Mesenchymal stem cell (in vitro differentiated cells and primary cell): ENCODE data around the gene ZNF333.

ENCODE experiments used
- DNase-seq: peaks from one replicate; pipeline ENCODE4 v3.0.0-alpha.2; 2013
- H2AFZ ChIP-seq: one replicate; pipeline ENCODE4 v1.6.1; 2013; ENCODE audit warnings: low read depth, mild to moderate bottlenecking, control low read depth, inconsistent platforms, low read length, moderate library complexity
- H2AK5ac ChIP-seq: 2 replicates; pipeline ENCODE4 v1.6.1; 2013; ENCODE audit warnings: low read length, moderate library complexity, mild to moderate bottlenecking, inconsistent platforms; ENCODE audit not compliant: severe bottlenecking
- H2BK120ac ChIP-seq: one replicate; pipeline ENCODE4 v1.6.1; 2013; ENCODE audit warnings: low read depth, mild to moderate bottlenecking, inconsistent platforms, low read length, moderate library complexity
- H2BK12ac ChIP-seq, 2 experiments: one replicate each; pipeline ENCODE4 v1.6.1; 2013; ENCODE audit warnings: inconsistent platforms in 2 of 2, low read length in 2 of 2, mild to moderate bottlenecking in 2 of 2, moderate library complexity in 2 of 2, control low read depth in 1 of 2
- H2BK15ac ChIP-seq: one replicate; pipeline ENCODE4 v1.6.1; 2013; ENCODE audit warnings: mild to moderate bottlenecking, low read depth, inconsistent platforms; ENCODE audit not compliant: poor library complexity, severe bottlenecking
- H2BK5ac ChIP-seq: 2 replicates; pipeline ENCODE4 v1.6.1; 2013; ENCODE audit warnings: low read depth, mild to moderate bottlenecking, low read length, control low read depth, inconsistent platforms; ENCODE audit not compliant: poor library complexity, severe bottlenecking
- H3K14ac ChIP-seq, 2 experiments: one replicate each; pipeline ENCODE4 v1.6.1; 2013; ENCODE audit warnings: inconsistent platforms in 2 of 2, low read length in 2 of 2, control low read depth in 1 of 2, mild to moderate bottlenecking in 1 of 2, moderate library complexity in 1 of 2
- H3K18ac ChIP-seq, 2 experiments: one replicate each; pipeline ENCODE4 v1.6.1; 2013; ENCODE audit warnings: inconsistent platforms in 2 of 2, low read length in 2 of 2, control low read depth in 1 of 2, low read depth in 1 of 2, mild to moderate bottlenecking in 1 of 2
- H3K23ac ChIP-seq, 2 experiments: one replicate each; pipeline ENCODE4 v1.6.1; 2013; ENCODE audit warnings: inconsistent platforms in 2 of 2, low read length in 2 of 2, mild to moderate bottlenecking in 2 of 2, moderate library complexity in 2 of 2, control low read depth in 1 of 2
- H3K27ac ChIP-seq: 2 replicates; pipeline ENCODE4 v1.5.1; 2013; ENCODE audit warnings: mild to moderate bottlenecking, moderate library complexity, low read length, control low read depth, inconsistent platforms; ENCODE audit not compliant: poor library complexity, severe bottlenecking
- H3K27me3 ChIP-seq, 2 experiments: 2 replicates each; pipeline versions ENCODE4 v1.6.1 to v1.7.0; 2013; ENCODE audit warnings: low read length in 2 of 2, mild to moderate bottlenecking in 2 of 2, moderate library complexity in 2 of 2, control low read depth in 1 of 2, inconsistent platforms in 1 of 2; ENCODE audit not compliant: control insufficient read depth in 1 of 2, insufficient read depth in 1 of 2
- H3K36me3 ChIP-seq, 2 experiments: 2 replicates each; pipeline versions ENCODE4 v1.6.1 to v1.7.0; 2013; ENCODE audit warnings: low read length in 2 of 2, control low read depth in 1 of 2, inconsistent platforms in 1 of 2, low read depth in 1 of 2, mild to moderate bottlenecking in 1 of 2; ENCODE audit not compliant: insufficient read depth in 2 of 2, control insufficient read depth in 1 of 2
- H3K4ac ChIP-seq, 2 experiments: one replicate each; pipeline ENCODE4 v1.6.1; 2013; ENCODE audit warnings: inconsistent platforms in 2 of 2, low read length in 2 of 2, mild to moderate bottlenecking in 2 of 2, moderate library complexity in 2 of 2, control low read depth in 1 of 2, low read depth in 1 of 2
- H3K4me1 ChIP-seq: 2 replicates; pipeline ENCODE4 v1.6.1; 2013; ENCODE audit warnings: low read depth, low read length, control low read depth; ENCODE audit not compliant: control insufficient read depth, insufficient read depth
- H3K4me2 ChIP-seq: 2 replicates; pipeline ENCODE4 v1.6.1; 2013; ENCODE audit warnings: low read length, mild to moderate bottlenecking, inconsistent platforms; ENCODE audit not compliant: poor library complexity, severe bottlenecking
- H3K4me3 ChIP-seq, 2 experiments: 2 replicates each; pipeline versions ENCODE4 v1.5.1 to v1.7.0; 2013; ENCODE audit warnings: low read length in 2 of 2, mild to moderate bottlenecking in 2 of 2, control low read depth in 1 of 2, low read depth in 1 of 2; ENCODE audit not compliant: insufficient read depth in 1 of 2
- H3K79me1 ChIP-seq: replicated peaks from 2 replicates; pipeline ENCODE4 v1.6.1; 2013; ENCODE audit warnings: mild to moderate bottlenecking, control low read depth, low read length, inconsistent platforms; ENCODE audit not compliant: poor library complexity, severe bottlenecking
- H3K9ac ChIP-seq: 2 replicates; pipeline ENCODE4 v1.7.0; 2013; ENCODE audit warnings: mild to moderate bottlenecking, low read length, moderate library complexity
- H3K9me3 ChIP-seq: 2 replicates; pipeline ENCODE4 v1.7.0; 2013; ENCODE audit warnings: mild to moderate bottlenecking, low read length; ENCODE audit not compliant: control insufficient read depth
- H4K8ac ChIP-seq: one replicate; pipeline ENCODE4 v1.6.1; 2013; ENCODE audit warnings: inconsistent platforms, mild to moderate bottlenecking, low read length, moderate library complexity
- H4K91ac ChIP-seq: one replicate; pipeline ENCODE4 v1.6.1; 2013; ENCODE audit warnings: mild to moderate bottlenecking, low read length, inconsistent platforms
- WGBS: methylation state at CpG from one replicate; pipeline ENCODE4 v1.1.7; 2013; ENCODE audit warnings: mixed read lengths; 5-methylcytosine and 5-hydroxymethylcytosine counted together

ZNF333 gene

DNA sequence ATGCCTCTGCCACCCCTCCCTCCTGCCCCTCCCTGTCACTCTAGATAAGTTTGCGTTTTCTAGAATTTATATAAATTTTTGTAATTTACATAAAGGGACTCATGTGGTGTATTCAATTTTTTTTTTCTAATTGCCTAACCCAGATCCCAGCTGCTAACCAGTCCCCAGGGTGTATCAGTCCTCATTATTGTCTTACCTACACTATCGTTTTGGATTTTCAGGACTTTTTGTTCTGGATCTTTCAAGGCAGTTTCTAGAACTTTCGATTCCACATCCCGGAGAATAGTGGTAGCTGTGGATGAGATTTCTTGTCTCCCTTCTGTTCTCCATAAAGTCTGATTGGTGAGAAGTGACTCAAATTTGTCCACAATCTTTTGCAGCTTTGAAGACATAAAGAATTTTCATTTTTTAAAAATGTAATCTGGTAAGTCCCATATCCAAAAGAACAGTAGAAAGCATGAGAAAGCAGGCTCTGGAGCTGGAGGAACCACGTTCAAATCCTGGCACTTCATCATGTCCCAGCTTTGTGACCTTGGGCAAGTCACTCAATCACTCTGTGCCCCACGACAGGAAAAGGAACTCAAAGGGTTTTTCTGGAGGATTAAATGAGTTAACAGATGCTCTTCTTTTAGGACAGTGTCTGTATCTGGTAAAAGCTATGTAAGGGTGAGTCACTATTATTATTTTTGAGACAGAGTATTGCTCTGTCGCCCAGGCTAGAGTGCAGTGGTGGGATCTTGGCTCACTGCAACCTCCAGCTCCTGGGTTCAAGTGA lies 34.9 kb upstream of the ZNF333 start:
- H2AK5ac ChIP-seq, result no peak overlapping the region
- H3K27me3 ChIP-seq, result no peaks in the 10 kb centered on the region
- H2AFZ ChIP-seq, result no peak overlapping the region
- H2BK5ac ChIP-seq, result no peak overlapping the region
- H3K18ac ChIP-seq, result no peak overlapping the region
- H3K4ac ChIP-seq, result no peak overlapping the region
- no peak overlapping the region for H3K4me2 ChIP-seq
- H2BK120ac ChIP-seq, result no peak overlapping the region
- no peaks in the 10 kb centered on the region for H3K9me3 ChIP-seq
- H3K4me3 ChIP-seq, result no peak overlapping the region
- no peak overlapping the region for H2BK15ac ChIP-seq
- no peak for DNase-seq
- H4K91ac ChIP-seq, result no peak overlapping the region
- no peak overlapping the region for H3K23ac ChIP-seq
- no peak overlapping the region for H3K27ac ChIP-seq
- H3K4me1 ChIP-seq, result no peaks in the 10 kb centered on the region
- no peak overlapping the region for H2BK12ac ChIP-seq
- H3K36me3 ChIP-seq, result no peaks in the 10 kb centered on the region
- 55% methylated on average over 6 of the region's 7 CpGs for WGBS
- no peak overlapping the region for H4K8ac ChIP-seq
- H3K14ac ChIP-seq, result no peak overlapping the region
- H3K9ac ChIP-seq, result no peak overlapping the region
- H3K79me1 ChIP-seq, result no peaks in the 10 kb centered on the region

DNA sequence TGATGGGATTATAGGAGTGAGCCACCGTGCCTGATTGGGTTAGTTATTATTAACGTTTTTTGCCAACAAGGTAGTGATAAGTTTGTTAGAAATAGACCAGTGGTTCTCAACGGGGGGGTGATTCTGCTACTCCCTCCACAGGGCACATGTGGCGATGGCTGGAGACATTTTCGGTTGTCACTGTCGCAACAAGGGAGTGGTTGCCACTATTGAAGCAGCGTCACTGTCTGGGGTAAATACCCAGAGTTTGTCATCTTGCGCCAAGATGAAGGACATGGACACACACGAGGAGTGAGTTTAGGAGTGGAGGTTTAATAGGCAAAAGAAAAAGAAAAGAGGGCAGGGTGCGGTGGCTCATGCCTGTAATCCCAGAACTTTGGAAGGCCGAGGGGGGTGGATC lies 34.1 kb upstream of the ZNF333 start:
- H3K36me3 ChIP-seq, result no peaks in the 10 kb centered on the region
- no peak overlapping the region for H2BK15ac ChIP-seq
- no peak overlapping the region for H3K9ac ChIP-seq
- 75% methylated on average over 11 of the region's 11 CpGs for WGBS
- H4K91ac ChIP-seq, result no peak overlapping the region
- H3K9me3 ChIP-seq, result no peaks in the 10 kb centered on the region
- H3K23ac ChIP-seq, result no peak overlapping the region
- H3K4me1 ChIP-seq, result no peaks in the 10 kb centered on the region
- no peak overlapping the region for H4K8ac ChIP-seq
- H3K18ac ChIP-seq, result no peak overlapping the region
- H3K4ac ChIP-seq, result no peak overlapping the region
- H2AK5ac ChIP-seq, result no peak overlapping the region
- H2AFZ ChIP-seq, result no peak overlapping the region
- no peak overlapping the region for H3K4me2 ChIP-seq
- no peak overlapping the region for H2BK120ac ChIP-seq
- no peak overlapping the region for H3K27ac ChIP-seq
- no peak for DNase-seq
- no peak overlapping the region for H2BK12ac ChIP-seq
- no peaks in the 10 kb centered on the region for H3K79me1 ChIP-seq
- H2BK5ac ChIP-seq, result no peak overlapping the region
- no peak overlapping the region for H3K4me3 ChIP-seq
- no peak overlapping the region for H3K14ac ChIP-seq
- no peaks in the 10 kb centered on the region for H3K27me3 ChIP-seq

DNA sequence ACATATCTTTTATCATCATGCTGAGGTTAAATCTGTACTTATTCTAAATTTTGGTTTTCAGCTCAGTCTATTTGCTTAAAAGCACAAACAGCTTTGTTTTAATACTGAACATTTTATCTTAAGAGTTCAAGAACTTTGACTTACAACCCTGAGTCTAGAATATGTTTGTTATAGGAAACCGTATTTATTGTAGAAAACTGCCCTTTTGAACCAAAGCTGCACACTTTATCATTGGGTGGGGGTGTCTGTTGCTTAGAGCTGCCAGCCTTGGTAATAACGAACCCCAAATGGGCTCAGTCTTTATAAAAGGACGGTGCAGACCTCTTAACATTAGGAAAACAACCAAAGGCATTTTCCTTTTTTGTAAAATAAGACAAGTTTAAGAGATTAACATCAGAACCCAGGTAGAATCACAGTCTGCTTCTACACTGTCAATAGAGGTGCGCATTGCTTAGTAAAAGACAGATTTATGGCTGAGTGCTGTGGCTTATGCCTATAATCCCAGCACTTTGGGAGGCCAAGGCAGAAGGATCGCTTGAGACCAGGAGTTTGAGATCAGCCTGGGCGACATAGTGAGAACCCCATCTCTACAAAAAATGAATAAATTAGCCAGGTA lies 29.9 kb upstream of the ZNF333 start:
- Histone ChIP-seq H2BK120ac (no peak overlapping the region), H3K4me3 (no peak overlapping the region), H4K91ac (no peak overlapping the region), H2AFZ (no peak overlapping the region), H3K18ac (no peak overlapping the region), H3K4me2 (no peak overlapping the region), H3K4ac (no peak overlapping the region), H4K8ac (no peak overlapping the region), H3K9ac (no peak overlapping the region), H3K4me1 (no peaks in the 10 kb centered on the region), H2BK5ac (no peak overlapping the region), H3K14ac (no peak overlapping the region), H3K27ac (no peak overlapping the region), H2BK15ac (no peak overlapping the region), H2AK5ac (no peak overlapping the region), H3K9me3 (no peaks in the 10 kb centered on the region), H3K27me3 (no peaks in the 10 kb centered on the region), H3K23ac (no peak overlapping the region), H3K36me3 (no peaks in the 10 kb centered on the region), H3K79me1 (no peaks in the 10 kb centered on the region), H2BK12ac (no peak overlapping the region)
- WGBS, result 75% methylated on average over 4 of the region's 6 CpGs
- no peak for DNase-seq

DNA sequence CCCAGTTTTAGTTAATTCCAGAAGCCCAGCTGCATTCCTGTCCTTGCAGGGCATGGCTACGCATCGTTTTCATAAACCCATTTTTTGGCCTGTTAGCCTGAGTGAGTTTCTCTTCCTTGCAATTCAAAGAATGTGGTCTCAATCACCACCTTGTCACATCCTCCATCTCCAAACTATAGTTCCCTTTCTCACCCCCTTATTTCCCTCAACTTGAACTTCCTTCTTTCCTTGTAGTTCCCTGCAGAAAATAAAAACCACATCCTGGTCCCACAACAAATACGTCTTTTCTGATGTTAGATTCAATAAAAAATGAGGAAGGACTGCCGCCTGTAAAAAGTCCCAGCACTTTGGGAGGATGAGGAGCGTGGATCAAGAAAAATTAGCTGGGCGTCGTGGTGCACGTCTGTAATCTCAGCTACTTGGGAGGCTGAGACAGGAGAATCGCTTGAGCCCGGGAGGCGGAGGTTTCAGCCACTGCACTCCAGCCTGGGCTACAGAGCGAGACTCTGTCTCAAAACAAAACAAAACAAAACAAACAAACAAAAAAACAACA lies 28.4 kb upstream of the ZNF333 start:
- Histone ChIP-seq H3K27ac (no peak overlapping the region), H3K27me3 (no peaks in the 10 kb centered on the region), H3K18ac (no peak overlapping the region), H2BK12ac (no peak overlapping the region), H2BK120ac (no peak overlapping the region), H4K91ac (no peak overlapping the region), H3K79me1 (no peaks in the 10 kb centered on the region), H2AK5ac (no peak overlapping the region), H3K4me3 (no peak overlapping the region), H3K23ac (no peak overlapping the region), H3K9me3 (no peaks in the 10 kb centered on the region), H3K4ac (no peak overlapping the region), H3K4me2 (no peak overlapping the region), H3K4me1 (no peaks in the 10 kb centered on the region), H3K36me3 (no peaks in the 10 kb centered on the region), H3K14ac (no peak overlapping the region), H2AFZ (no peak overlapping the region), H3K9ac (no peak overlapping the region), H2BK5ac (no peak overlapping the region), H2BK15ac (no peak overlapping the region), H4K8ac (no peak overlapping the region)
- no peak for DNase-seq
- 84% methylated on average over 12 of the region's 12 CpGs for WGBS
